Measurements from ENCODE around the gene PTPN13.

DNA sequence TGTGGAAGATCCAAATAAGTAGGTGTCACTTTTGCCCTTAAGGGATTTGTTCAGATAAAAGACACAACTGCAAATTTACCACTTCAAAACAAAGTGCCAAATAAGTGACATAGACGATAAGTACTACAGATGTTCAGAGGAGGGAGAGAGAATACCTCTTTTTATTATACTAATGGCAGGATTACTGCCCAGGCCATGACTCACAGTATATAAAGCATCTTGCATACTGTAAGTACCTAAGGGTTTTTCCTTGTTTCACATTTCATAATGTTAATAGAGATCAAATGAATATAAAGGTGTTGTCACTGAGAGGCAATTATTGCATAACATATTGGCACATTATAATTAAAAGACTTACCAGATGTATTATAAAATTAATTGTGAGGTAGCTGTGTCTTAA, 46.4 kb downstream of the PTPN13 start:
- no peak for TF ChIP-seq POLR2AphosphoS5 (IDR thresholded peaks at IDR 0.05; ENCODE audit: low read depth, low read length)
- TF ChIP-seq, protein P1, sequence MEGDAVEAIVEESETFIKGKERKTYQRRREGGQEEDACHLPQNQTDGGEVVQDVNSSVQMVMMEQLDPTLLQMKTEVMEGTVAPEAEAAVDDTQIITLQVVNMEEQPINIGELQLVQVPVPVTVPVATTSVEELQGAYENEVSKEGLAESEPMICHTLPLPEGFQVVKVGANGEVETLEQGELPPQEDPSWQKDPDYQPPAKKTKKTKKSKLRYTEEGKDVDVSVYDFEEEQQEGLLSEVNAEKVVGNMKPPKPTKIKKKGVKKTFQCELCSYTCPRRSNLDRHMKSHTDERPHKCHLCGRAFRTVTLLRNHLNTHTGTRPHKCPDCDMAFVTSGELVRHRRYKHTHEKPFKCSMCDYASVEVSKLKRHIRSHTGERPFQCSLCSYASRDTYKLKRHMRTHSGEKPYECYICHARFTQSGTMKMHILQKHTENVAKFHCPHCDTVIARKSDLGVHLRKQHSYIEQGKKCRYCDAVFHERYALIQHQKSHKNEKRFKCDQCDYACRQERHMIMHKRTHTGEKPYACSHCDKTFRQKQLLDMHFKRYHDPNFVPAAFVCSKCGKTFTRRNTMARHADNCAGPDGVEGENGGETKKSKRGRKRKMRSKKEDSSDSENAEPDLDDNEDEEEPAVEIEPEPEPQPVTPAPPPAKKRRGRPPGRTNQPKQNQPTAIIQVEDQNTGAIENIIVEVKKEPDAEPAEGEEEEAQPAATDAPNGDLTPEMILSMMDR (IDR thresholded peaks at IDR 0.05), result no peak

All from Panc1 (cell line).